ENCODE data around the gene VPS45.

The VPS45 gene

GRCh38 chr1:150087415-150087814 lies 19.8 kb downstream of the VPS45 start:
- H3K27ac ChIP-seq (ENCODE audit: low read depth, low read length) = no peak overlapping the region
- no peak overlapping the region for H3K9ac ChIP-seq (ENCODE audit: low read length)
- no peaks in the 10 kb centered on the region for H3K27me3 ChIP-seq (ENCODE audit: low read length)
- H3K4me2 ChIP-seq (ENCODE audit: low read depth, low read length, poor library complexity, severe bottlenecking) = no peak overlapping the region
- peaks cover 11% of the 10 kb centered on the region; the same call in 1 of the 2 replicates for H3F3A ChIP-seq (ENCODE audit: insufficient read depth)
- no peak overlapping the region for H3K4me3 ChIP-seq (ENCODE audit: insufficient read depth, low read length, poor library complexity, severe bottlenecking)
- H2AFZ ChIP-seq (ENCODE audit: low read depth, low read length, severe bottlenecking) = no peak overlapping the region
- H4K20me1 ChIP-seq (ENCODE audit: low read depth, low read length) = no peaks in the 10 kb centered on the region
- H3K79me2 ChIP-seq (ENCODE audit: insufficient read depth, low read length) = no peaks in the 10 kb centered on the region
- H3K9me3 ChIP-seq (ENCODE audit: insufficient read depth, low read length) = no peaks in the 10 kb centered on the region
- peaks cover 13% of the 10 kb centered on the region for H3K36me3 ChIP-seq (ENCODE audit: low read length)
- TF ChIP-seq EZH2phosphoT487 (conservative IDR thresholded peaks at IDR 0.05; ENCODE audit: low read length) (no peak), CTCF (IDR thresholded peaks at IDR 0.05; ENCODE audit: insufficient read depth, low read length, poor library complexity, severe bottlenecking) (no peak)
- H3K9me2 ChIP-seq (replicated peaks; ENCODE audit: insufficient read depth, low read length) = no peaks in the 10 kb centered on the region

DNA sequence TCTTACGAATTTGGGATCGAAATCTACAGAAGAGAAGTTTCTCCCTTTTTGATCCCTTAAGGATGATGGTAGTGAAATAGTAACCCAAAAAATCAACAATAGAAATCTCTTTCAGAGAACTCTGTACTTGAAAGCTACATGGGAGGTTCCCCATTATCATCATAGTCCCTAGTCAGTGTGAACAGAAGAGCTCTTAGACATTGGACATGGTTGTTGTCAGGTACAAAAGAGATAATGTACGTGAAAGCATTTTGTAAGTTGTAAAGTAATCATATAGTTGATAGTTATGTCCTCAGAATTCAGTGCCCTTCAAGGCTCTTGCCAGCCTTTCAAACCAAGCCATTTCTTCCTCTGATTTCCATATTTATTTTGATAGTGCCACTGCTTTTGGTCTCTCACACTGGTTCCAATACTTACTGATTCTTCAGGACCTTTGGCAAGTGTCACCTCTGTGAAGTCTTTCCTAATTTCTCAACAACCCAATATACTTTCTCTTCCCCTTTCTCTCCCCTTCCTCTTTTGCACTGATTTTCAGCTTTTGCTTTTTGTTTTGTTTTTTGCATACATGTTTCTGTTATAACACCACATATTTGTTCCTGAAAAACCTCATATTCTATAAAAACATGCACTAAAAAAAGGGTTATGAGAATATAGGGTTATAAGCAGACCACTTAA lies 22.4 kb downstream of the VPS45 start:
- Histone ChIP-seq H3K27me3 (ENCODE audit: low read length) (no peaks in the 10 kb centered on the region), H3K9ac (ENCODE audit: low read length) (no peak overlapping the region), H4K20me1 (ENCODE audit: low read depth, low read length) (no peaks in the 10 kb centered on the region), H3F3A (ENCODE audit: insufficient read depth) (peaks cover 11% of the 10 kb centered on the region; the same call in 1 of the 2 replicates), H3K4me2 (ENCODE audit: low read depth, low read length, poor library complexity, severe bottlenecking) (peak overlapping the region; percentile 21), H2AFZ (ENCODE audit: low read depth, low read length, severe bottlenecking) (no peak overlapping the region), H3K79me2 (ENCODE audit: insufficient read depth, low read length) (no peaks in the 10 kb centered on the region), H3K27ac (ENCODE audit: low read depth, low read length) (no peak overlapping the region), H3K4me3 (ENCODE audit: insufficient read depth, low read length, poor library complexity, severe bottlenecking) (no peak overlapping the region), H3K9me2 (replicated peaks; ENCODE audit: insufficient read depth, low read length) (no peaks in the 10 kb centered on the region), H3K36me3 (ENCODE audit: low read length) (peaks cover 10% of the 10 kb centered on the region; the same call in 1 of the 2 replicates), H3K9me3 (ENCODE audit: insufficient read depth, low read length) (no peaks in the 10 kb centered on the region)
- TF ChIP-seq CTCF (IDR thresholded peaks at IDR 0.05; ENCODE audit: insufficient read depth, low read length, poor library complexity, severe bottlenecking) = no peak
- TF ChIP-seq EZH2phosphoT487 (conservative IDR thresholded peaks at IDR 0.05; ENCODE audit: low read length) = no peak

GRCh38 chr1:150092180-150092791 lies 24.7 kb downstream of the VPS45 start:
- Histone ChIP-seq H3K9me3 (ENCODE audit: insufficient read depth, low read length) (no peaks in the 10 kb centered on the region), H3K9me2 (replicated peaks; ENCODE audit: insufficient read depth, low read length) (no peaks in the 10 kb centered on the region), H3K79me2 (ENCODE audit: insufficient read depth, low read length) (no peaks in the 10 kb centered on the region), H3K4me2 (ENCODE audit: low read depth, low read length, poor library complexity, severe bottlenecking) (no peak overlapping the region), H3F3A (ENCODE audit: insufficient read depth) (peaks cover 11% of the 10 kb centered on the region; the same call in 1 of the 2 replicates), H2AFZ (ENCODE audit: low read depth, low read length, severe bottlenecking) (no peak overlapping the region), H3K27me3 (ENCODE audit: low read length) (no peaks in the 10 kb centered on the region), H3K36me3 (ENCODE audit: low read length) (peaks cover 10% of the 10 kb centered on the region; the same call in 1 of the 2 replicates), H3K4me3 (ENCODE audit: insufficient read depth, low read length, poor library complexity, severe bottlenecking) (no peak overlapping the region), H3K9ac (ENCODE audit: low read length) (no peak overlapping the region), H4K20me1 (ENCODE audit: low read depth, low read length) (no peaks in the 10 kb centered on the region), H3K27ac (ENCODE audit: low read depth, low read length) (no peak overlapping the region)
- no peak for TF ChIP-seq EZH2phosphoT487 (conservative IDR thresholded peaks at IDR 0.05; ENCODE audit: low read length)
- no peak for TF ChIP-seq CTCF (IDR thresholded peaks at IDR 0.05; ENCODE audit: insufficient read depth, low read length, poor library complexity, severe bottlenecking)

All from SU-DHL-6 (cell line).